Measurements from ENCODE around the gene YTHDF1.

DNA sequence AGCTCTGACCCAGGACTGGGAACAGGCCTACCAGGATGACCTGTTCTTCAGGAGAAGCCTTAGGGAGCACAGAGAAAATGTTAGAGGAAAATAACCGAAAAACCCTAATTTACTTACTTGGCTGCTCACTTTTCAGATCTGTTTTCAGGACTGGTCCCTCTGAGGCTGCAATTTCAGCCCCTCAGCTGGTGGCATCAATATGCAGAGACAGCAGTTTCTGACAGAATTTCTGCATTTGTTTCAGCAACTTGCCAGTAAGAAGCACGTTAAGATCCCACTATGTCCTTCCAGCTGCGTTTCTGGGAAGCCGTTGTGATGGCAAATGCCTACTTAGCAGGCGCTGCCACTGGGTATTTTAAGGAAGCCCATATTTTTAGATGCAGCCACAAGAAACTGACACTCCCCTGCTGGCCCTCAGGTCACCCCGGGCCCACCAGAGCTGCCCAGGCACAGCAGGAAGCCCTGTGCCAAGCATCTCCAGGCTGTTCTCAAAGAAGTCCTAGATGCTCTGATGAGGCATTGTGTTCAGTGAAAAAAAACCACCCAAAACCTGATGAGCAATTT, 7.5 kb downstream of the YTHDF1 start:
- TF ChIP-seq, protein P1, sequence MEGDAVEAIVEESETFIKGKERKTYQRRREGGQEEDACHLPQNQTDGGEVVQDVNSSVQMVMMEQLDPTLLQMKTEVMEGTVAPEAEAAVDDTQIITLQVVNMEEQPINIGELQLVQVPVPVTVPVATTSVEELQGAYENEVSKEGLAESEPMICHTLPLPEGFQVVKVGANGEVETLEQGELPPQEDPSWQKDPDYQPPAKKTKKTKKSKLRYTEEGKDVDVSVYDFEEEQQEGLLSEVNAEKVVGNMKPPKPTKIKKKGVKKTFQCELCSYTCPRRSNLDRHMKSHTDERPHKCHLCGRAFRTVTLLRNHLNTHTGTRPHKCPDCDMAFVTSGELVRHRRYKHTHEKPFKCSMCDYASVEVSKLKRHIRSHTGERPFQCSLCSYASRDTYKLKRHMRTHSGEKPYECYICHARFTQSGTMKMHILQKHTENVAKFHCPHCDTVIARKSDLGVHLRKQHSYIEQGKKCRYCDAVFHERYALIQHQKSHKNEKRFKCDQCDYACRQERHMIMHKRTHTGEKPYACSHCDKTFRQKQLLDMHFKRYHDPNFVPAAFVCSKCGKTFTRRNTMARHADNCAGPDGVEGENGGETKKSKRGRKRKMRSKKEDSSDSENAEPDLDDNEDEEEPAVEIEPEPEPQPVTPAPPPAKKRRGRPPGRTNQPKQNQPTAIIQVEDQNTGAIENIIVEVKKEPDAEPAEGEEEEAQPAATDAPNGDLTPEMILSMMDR (IDR thresholded peaks at IDR 0.05; ENCODE audit: poor library complexity, severe bottlenecking), result no peak
- TF ChIP-seq SMC3 (conservative IDR thresholded peaks at IDR 0.05; ENCODE audit: poor library complexity) (no peak), EZH2 (IDR thresholded peaks at IDR 0.05; ENCODE audit: borderline replicate concordance, insufficient read depth, low read length, poor library complexity, severe bottlenecking) (no peak)
- TF ChIP-seq, protein P2, sequence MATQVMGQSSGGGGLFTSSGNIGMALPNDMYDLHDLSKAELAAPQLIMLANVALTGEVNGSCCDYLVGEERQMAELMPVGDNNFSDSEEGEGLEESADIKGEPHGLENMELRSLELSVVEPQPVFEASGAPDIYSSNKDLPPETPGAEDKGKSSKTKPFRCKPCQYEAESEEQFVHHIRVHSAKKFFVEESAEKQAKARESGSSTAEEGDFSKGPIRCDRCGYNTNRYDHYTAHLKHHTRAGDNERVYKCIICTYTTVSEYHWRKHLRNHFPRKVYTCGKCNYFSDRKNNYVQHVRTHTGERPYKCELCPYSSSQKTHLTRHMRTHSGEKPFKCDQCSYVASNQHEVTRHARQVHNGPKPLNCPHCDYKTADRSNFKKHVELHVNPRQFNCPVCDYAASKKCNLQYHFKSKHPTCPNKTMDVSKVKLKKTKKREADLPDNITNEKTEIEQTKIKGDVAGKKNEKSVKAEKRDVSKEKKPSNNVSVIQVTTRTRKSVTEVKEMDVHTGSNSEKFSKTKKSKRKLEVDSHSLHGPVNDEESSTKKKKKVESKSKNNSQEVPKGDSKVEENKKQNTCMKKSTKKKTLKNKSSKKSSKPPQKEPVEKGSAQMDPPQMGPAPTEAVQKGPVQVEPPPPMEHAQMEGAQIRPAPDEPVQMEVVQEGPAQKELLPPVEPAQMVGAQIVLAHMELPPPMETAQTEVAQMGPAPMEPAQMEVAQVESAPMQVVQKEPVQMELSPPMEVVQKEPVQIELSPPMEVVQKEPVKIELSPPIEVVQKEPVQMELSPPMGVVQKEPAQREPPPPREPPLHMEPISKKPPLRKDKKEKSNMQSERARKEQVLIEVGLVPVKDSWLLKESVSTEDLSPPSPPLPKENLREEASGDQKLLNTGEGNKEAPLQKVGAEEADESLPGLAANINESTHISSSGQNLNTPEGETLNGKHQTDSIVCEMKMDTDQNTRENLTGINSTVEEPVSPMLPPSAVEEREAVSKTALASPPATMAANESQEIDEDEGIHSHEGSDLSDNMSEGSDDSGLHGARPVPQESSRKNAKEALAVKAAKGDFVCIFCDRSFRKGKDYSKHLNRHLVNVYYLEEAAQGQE (IDR thresholded peaks at IDR 0.05; ENCODE audit: borderline replicate concordance), result no peak

Measured in neural cell (in vitro differentiated cells).